ENCODE data around the gene PKD1L1.

PKD1L1 gene

DNA sequence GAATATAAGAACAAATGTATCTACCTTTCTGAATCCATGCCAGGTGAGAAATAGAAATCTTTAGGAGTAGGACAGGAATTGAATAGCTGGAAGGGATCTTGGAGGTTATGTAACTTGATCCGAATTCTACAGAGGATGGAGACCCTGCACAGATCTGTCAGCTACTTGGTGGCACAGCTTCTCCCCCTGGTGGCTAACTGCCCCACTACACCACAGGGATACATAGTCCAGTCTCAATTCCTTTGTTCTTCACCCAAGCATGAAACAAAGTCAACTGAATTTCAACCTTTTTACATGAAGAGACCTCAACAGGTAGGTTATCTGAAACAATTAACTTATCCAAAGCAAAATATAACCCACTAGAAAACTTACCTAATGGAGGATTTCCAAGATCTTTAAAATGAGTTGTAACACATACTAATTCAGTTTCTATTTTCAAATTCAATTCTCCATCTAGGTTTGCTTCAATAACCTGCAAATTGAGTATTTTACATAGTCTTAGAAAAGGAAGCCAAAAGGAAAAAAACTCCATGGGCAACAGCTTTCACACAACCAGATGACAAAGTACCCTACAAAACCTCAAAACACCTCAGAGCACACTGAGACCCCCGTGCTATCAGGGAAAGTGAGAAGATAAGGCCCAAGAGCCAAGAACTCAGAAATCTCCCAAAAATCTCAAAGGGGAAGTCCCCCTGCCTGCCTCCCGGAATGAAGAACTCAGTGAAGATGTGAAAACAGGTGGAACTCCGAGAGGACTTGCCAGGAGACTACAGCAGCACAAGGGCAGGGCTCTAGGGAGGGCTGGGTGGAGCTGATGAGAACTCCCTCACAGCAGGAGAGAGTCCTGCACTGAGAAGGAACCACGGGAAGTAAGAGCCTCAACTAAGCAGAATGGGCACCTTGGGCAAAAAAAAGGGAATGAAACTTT lies 20.8 kb upstream of the PKD1L1 start:
- H3K27ac ChIP-seq, result no peak overlapping the region
- no peak for TF ChIP-seq ZFX (IDR thresholded peaks at IDR 0.05; ENCODE audit: borderline replicate concordance)
- TF ChIP-seq, protein P1, sequence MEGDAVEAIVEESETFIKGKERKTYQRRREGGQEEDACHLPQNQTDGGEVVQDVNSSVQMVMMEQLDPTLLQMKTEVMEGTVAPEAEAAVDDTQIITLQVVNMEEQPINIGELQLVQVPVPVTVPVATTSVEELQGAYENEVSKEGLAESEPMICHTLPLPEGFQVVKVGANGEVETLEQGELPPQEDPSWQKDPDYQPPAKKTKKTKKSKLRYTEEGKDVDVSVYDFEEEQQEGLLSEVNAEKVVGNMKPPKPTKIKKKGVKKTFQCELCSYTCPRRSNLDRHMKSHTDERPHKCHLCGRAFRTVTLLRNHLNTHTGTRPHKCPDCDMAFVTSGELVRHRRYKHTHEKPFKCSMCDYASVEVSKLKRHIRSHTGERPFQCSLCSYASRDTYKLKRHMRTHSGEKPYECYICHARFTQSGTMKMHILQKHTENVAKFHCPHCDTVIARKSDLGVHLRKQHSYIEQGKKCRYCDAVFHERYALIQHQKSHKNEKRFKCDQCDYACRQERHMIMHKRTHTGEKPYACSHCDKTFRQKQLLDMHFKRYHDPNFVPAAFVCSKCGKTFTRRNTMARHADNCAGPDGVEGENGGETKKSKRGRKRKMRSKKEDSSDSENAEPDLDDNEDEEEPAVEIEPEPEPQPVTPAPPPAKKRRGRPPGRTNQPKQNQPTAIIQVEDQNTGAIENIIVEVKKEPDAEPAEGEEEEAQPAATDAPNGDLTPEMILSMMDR (IDR thresholded peaks at IDR 0.05), result peak; percentile 95

DNA sequence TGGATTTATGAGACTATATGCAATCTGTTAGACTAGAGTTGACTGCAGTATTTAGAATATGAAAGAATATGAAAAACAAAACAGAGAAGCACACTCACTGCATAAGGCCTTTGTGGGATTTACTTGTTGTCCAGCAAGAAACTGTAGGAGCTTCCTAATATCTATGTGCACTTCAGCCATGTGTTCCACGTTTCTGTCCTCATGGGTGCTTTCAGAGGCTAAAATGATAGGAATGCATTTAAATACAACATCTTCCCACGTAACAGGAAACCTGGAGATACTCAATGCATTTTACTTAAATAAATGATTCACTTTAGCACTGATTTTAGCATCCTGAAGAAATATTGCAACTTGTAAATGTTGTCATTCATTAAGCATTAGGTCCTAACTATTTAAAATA lies 19.4 kb upstream of the PKD1L1 start:
- H3K27ac ChIP-seq, result no peak overlapping the region
- TF ChIP-seq ZFX (IDR thresholded peaks at IDR 0.05; ENCODE audit: borderline replicate concordance), result no peak
- TF ChIP-seq, protein P1 (IDR thresholded peaks at IDR 0.05), result no peak

- no peak for TF ChIP-seq ZFX (IDR thresholded peaks at IDR 0.05; ENCODE audit: borderline replicate concordance)
- TF ChIP-seq, protein P1 (IDR thresholded peaks at IDR 0.05), result no peak
- H3K27ac ChIP-seq, result no peak overlapping the region
These were observed 18.9 kb upstream of the PKD1L1 start for GRCh38 chr7:47967123-47967522.

DNA sequence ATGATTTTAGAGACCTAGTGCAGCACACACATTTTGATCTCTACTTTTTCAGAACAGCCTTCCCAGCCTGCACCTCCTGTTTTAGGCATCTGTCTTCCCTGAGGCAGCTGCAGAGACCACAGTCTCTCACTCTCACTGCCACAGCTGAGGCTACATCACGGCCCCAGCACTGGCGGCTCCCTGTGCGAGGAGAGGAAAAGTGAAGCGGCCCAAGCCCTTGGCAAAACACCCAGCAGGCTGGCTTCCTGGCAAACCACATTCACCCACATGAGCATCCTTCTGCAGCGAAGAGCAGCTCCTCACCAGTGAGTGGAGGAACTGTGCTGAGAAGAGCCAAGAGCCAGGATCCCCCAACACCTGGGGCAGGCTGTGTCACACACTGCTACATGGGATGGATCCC lies 17.2 kb upstream of the PKD1L1 start:
- TF ChIP-seq, protein P1 (IDR thresholded peaks at IDR 0.05), result no peak
- no peak overlapping the region for H3K27ac ChIP-seq

DNA sequence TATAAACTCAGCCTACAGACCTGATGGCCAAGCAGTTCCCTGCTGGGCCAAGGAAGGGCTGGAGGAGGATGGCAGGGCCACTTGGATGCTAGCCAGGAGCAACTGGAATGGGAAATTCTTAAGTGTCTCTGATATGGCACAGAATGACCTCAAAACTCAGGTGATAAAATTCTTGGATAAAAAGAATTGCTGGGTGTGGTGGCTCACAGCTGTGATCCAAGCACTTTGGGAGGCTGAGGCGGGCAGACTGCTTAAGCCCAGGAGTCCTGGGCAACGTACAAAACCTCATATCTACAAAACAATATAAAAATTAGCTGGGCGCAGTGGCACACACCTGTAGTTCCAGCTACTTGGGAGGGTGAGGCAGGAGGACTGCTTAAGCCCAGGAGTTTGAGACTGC lies 14.0 kb upstream of the PKD1L1 start:
- no peak overlapping the region for H3K27ac ChIP-seq
- no peak for TF ChIP-seq ZFX (IDR thresholded peaks at IDR 0.05; ENCODE audit: borderline replicate concordance)
- TF ChIP-seq, protein P1 (IDR thresholded peaks at IDR 0.05), result no peak

DNA sequence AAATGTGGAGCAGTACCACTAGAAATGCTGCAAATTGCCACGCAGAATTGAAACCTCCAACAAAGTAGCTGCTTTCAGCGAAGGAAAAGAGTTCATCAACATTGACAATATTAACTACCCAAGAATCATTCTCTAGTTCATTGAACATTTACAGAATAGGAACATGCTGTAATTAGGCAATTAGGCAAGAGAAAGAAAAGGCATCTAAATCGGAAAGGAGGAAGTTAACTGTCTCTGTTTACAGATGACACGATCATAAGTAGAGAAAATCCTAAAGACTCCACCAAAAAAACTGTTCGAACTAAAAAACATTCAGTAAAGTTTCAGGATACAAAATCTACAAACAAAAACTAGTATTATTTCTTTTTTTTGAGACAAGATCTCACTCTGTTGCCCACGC lies 8.9 kb upstream of the PKD1L1 start:
- no peak for TF ChIP-seq ZFX (IDR thresholded peaks at IDR 0.05; ENCODE audit: borderline replicate concordance)
- TF ChIP-seq, protein P1 (IDR thresholded peaks at IDR 0.05), result no peak
- no peak overlapping the region for H3K27ac ChIP-seq

DNA sequence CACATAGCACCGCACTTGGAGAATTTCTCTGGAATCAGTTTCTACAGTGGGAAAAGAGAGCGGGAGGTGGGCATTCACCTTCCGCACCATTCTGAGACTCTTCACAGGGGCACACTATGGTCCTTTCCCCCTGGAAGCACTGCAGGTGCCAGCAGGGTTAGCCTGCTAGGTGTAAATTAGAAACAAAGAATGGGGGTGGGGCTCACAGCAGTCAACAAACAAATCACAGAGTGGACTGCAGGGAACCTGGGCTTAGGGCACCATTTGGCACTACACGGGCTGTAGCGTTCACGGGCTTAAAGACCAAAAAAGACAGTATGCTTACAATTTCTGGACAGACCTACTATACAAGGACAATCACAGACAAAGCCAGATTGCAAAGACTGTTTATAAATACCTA lies 8.0 kb upstream of the PKD1L1 start:
- H3K27ac ChIP-seq, result no peak overlapping the region
- no peak for TF ChIP-seq ZFX (IDR thresholded peaks at IDR 0.05; ENCODE audit: borderline replicate concordance)
- TF ChIP-seq, protein P1 (IDR thresholded peaks at IDR 0.05), result no peak

Measured in 22Rv1 (cell line).